GM12872 (cell line): ENCODE results near the gene TOP3A.

ENCODE experiments used
- CTCF ChIP-seq: IDR thresholded peaks from 3 replicates; pipeline ENCODE4 v1.5.1; 2011; ENCODE audit warnings: low read depth, mild to moderate bottlenecking, low read length, moderate library complexity; ENCODE audit not compliant: insufficient read depth

The TOP3A gene

GRCh38 chr17:18327093-18327492 is 12.3 kb upstream of the TOP3A start:
- no peak for TF ChIP-seq CTCF

GRCh38 chr17:18326572-18326971 is 11.8 kb upstream of the TOP3A start:
- TF ChIP-seq CTCF, result no peak

GRCh38 chr17:18326039-18326438 is 11.2 kb upstream of the TOP3A start:
- no peak for TF ChIP-seq CTCF

GRCh38 chr17:18324140-18325050 is 9.6 kb upstream of the TOP3A start:
- TF ChIP-seq CTCF, result no peak

GRCh38 chr17:18323507-18324139 is 8.8 kb upstream of the TOP3A start:
- TF ChIP-seq CTCF, result no peak

- TF ChIP-seq CTCF, result peak; percentile 23; the same call in 1 of the 3 replicates
Measured at GRCh38 chr17:18323007-18323406, 8.2 kb upstream of the TOP3A start.

- no peak for TF ChIP-seq CTCF
Measured at GRCh38 chr17:18322522-18322921, 7.7 kb upstream of the TOP3A start.
